HepG2 (cell line): Measurements from ENCODE around the gene LIPT1. TPM values are rescaled to one million over a fixed set of nuclear protein-coding genes. Genes with fewer than 3 reads are reported as not detected.

Experiments
- CEBPB ChIP-seq: IDR thresholded peaks from 2 replicates; pipeline ENCODE4 v1.6.1; 2011; ENCODE audit warnings: low read depth, low read length, improper control_type of control experiment, borderline replicate concordance
- ELF4 ChIP-seq: sonication (generic); formaldehyde crosslinking; IDR thresholded peaks from 2 replicates; pipeline ENCODE4 v1.5.0; 2020; ENCODE audit warnings: missing genetic modification reagents, mild to moderate bottlenecking, moderate library complexity, borderline replicate concordance
- ELK4 ChIP-seq: sonication (generic); formaldehyde crosslinking; IDR thresholded peaks from 2 replicates; pipeline ENCODE4 v1.9.0; 2021; ENCODE audit warnings: missing genetic modification reagents, borderline replicate concordance
- HNRNPK ChIP-seq: fragments of 200-400 bp; formaldehyde crosslinking; IDR thresholded peaks from 2 replicates; pipeline ENCODE4 v1.6.1; 2018; ENCODE audit warnings: low read length, low read depth, moderate library complexity, mild to moderate bottlenecking; ENCODE audit not compliant: poor library complexity, severe bottlenecking
- JDP2 ChIP-seq: sonication (generic); formaldehyde crosslinking; IDR thresholded peaks from 2 replicates; pipeline ENCODE4 v1.8.1; 2022; ENCODE audit warnings: missing genetic modification reagents, borderline replicate concordance
- MED1 ChIP-seq: sonication (generic); formaldehyde crosslinking; IDR thresholded peaks from 2 replicates; pipeline ENCODE4 v1.4.0; 2020; ENCODE audit warnings: missing genetic modification reagents
- MXD4 ChIP-seq: IDR thresholded peaks from 2 replicates; pipeline ENCODE4 v1.6.1; 2016; ENCODE audit warnings: mild to moderate bottlenecking, missing biosample characterization, missing genetic modification reagents
- REST ChIP-seq, 2 experiments: IDR thresholded peaks; 2 replicates each; pipeline ENCODE4 v1.6.1; 2011 to 2012; ENCODE audit warnings: low read length in 2 of 2, borderline replicate concordance in 1 of 2, low read depth in 1 of 2, mild to moderate bottlenecking in 1 of 2, moderate library complexity in 1 of 2
- RFX1 ChIP-seq: fragments of 450-650 bp; IDR thresholded peaks from 2 replicates; pipeline ENCODE4 v1.6.1; 2017
- RNF219 ChIP-seq: sonication (generic); formaldehyde crosslinking; IDR thresholded peaks from 2 replicates; pipeline ENCODE4 v1.5.0; 2020; ENCODE audit warnings: mild to moderate bottlenecking, missing genetic modification reagents
- SNRNP70 ChIP-seq: fragments of 200-400 bp; formaldehyde crosslinking; IDR thresholded peaks from 2 replicates; pipeline ENCODE4 v1.6.1; 2017; ENCODE audit warnings: mild to moderate bottlenecking, low read depth, low read length, moderate library complexity
- SP1 ChIP-seq, 2 experiments: fragments of 450-650 bp in 1 of 2; sonication (generic) in 1 of 2; formaldehyde crosslinking in 1 of 2; IDR thresholded peaks; 2 replicates each; pipeline versions ENCODE4 v1.4.0 to v1.6.1; 2016 to 2020; ENCODE audit warnings: missing genetic modification reagents in 1 of 2
- SSRP1 ChIP-seq: IDR thresholded peaks from 2 replicates; pipeline ENCODE4 v1.6.1; 2016; ENCODE audit warnings: control low read depth
- TARDBP ChIP-seq: sonication (generic); formaldehyde crosslinking; IDR thresholded peaks from 2 replicates; pipeline ENCODE4 v1.8.0; 2022; ENCODE audit warnings: mild to moderate bottlenecking, missing genetic modification reagents
- TBX2 ChIP-seq: sonication (generic); formaldehyde crosslinking; IDR thresholded peaks from 2 replicates; pipeline ENCODE4 v1.5.0; 2020; ENCODE audit warnings: missing genetic modification reagents, mild to moderate bottlenecking, borderline replicate concordance
- TCF7L2 ChIP-seq: IDR thresholded peaks from 2 replicates; pipeline ENCODE4 v1.6.1; 2011; ENCODE audit warnings: mild to moderate bottlenecking, low read depth, low read length, moderate library complexity
- YEATS2 ChIP-seq: sonication (generic); formaldehyde crosslinking; IDR thresholded peaks from 2 replicates; pipeline ENCODE4 v1.4.0; 2020; ENCODE audit warnings: missing genetic modification reagents, borderline replicate concordance
- ZMAT5 ChIP-seq: sonication (generic); formaldehyde crosslinking; IDR thresholded peaks from 2 replicates; pipeline ENCODE4 v1.5.0; 2020; ENCODE audit warnings: mild to moderate bottlenecking, low read depth, missing genetic modification reagents, borderline replicate concordance
- ZNF207 ChIP-seq: fragments of 450-650 bp; IDR thresholded peaks from 2 replicates; pipeline ENCODE4 v1.6.1; 2016; ENCODE audit warnings: antibody characterized with exemption, borderline replicate concordance
- ZNF263 ChIP-seq: sonication (generic); formaldehyde crosslinking; IDR thresholded peaks from 2 replicates; pipeline ENCODE4 v1.4.0; 2020; ENCODE audit warnings: missing genetic modification reagents
- ZNF451 ChIP-seq: sonication (generic); formaldehyde crosslinking; IDR thresholded peaks from 2 replicates; pipeline ENCODE4 v1.5.0; 2020; ENCODE audit warnings: mild to moderate bottlenecking, missing genetic modification reagents
- ZNF589 ChIP-seq: sonication (generic); formaldehyde crosslinking; conservative IDR thresholded peaks from 2 replicates; pipeline ENCODE4 v1.8.0; 2022; ENCODE audit warnings: mild to moderate bottlenecking, moderate library complexity, missing genetic modification reagents
- ZNF782 ChIP-seq: sonication (generic); formaldehyde crosslinking; IDR thresholded peaks from 2 replicates; pipeline ENCODE4 v1.4.0; 2020; ENCODE audit warnings: missing genetic modification reagents, mild to moderate bottlenecking, borderline replicate concordance
- ZNF816 ChIP-seq: sonication (generic); formaldehyde crosslinking; IDR thresholded peaks from 2 replicates; pipeline ENCODE4 v1.8.0; 2022; ENCODE audit warnings: missing genetic modification reagents, mild to moderate bottlenecking, borderline replicate concordance
- polyA plus RNA-seq, 8 experiments: library from polyadenylated mRNA; depleted of rRNA in 3 of 8; stranded (reverse) in 7 of 8; unstranded in 1 of 8; fragments of >200 nt; fragmentation: Illumina TruSeq in 4 of 8; extraction: Trizol in 4 of 8; gene quantifications; 2 replicates each; pipeline versions ENCODE4 v1.2.1 to v1.2.3, GENCODE V29; 2011 to 2016; ENCODE audit warnings: low read depth in 4 of 8, missing spikeins in 1 of 8, mixed read lengths in 1 of 8; ENCODE audit not compliant: insufficient read depth in 1 of 8
- total RNA-seq, 5 experiments: library from RNA; depleted of rRNA; stranded (reverse); fragments of >200 nt; fragmentation: Illumina TruSeq; extraction: Trizol; gene quantifications; 2 replicates each; pipeline ENCODE4 v1.2.3, GENCODE V29; 2016; ENCODE audit warnings: low read depth in 1 of 5

LIPT1 gene
- total and polyA plus RNA-seq, 2 of the 13 experiments (the other 11 are each of a cell fraction or from before 2014, with no cell fraction given): 8.0 to 9.6 TPM

- 0 out of 2 replicates have a peak, but pooled peaks have one; percentile 78 for TF ChIP-seq ELK4 (CRISPR knock-in tag)
- TF ChIP-seq ELF4: no peak
- TF ChIP-seq JDP2 (CRISPR knock-in tag): no peak
- no peak for TF ChIP-seq ZMAT5
- no peak for TF ChIP-seq ZNF207
- no peak for TF ChIP-seq TCF7L2
- no peak for TF ChIP-seq MXD4 (CRISPR knock-in tag)
- TF ChIP-seq TARDBP (CRISPR knock-in tag): no peak
- TF ChIP-seq SSRP1 (CRISPR knock-in tag): no peak
- TF ChIP-seq TBX2 (CRISPR knock-in tag): peak; percentile 69
- no peak for TF ChIP-seq SP1 (IDR thresholded peaks at IDR 0.05)
- TF ChIP-seq SP1 (CRISPR knock-in tag; IDR thresholded peaks at IDR 0.05): no peak
- TF ChIP-seq ZNF782 (CRISPR knock-in tag): peak; percentile 91
- TF ChIP-seq HNRNPK: no peak
- TF ChIP-seq MED1: no peak
- TF ChIP-seq SNRNP70: no peak
- no peak for TF ChIP-seq RFX1
- TF ChIP-seq REST (IDR thresholded peaks at IDR 0.05; ENCODE audit: borderline replicate concordance in 1 of 2, low read depth in 1 of 2, low read length in 2 of 2): peak in 1 of 2 experiments; percentile 45; a peak in 1 of 4 replicates
- peak; percentile 72; the same call in 1 of the 2 replicates for TF ChIP-seq ZNF263 (CRISPR knock-in tag)
- TF ChIP-seq YEATS2 (CRISPR knock-in tag): no peak
- no peak for TF ChIP-seq CEBPB
- TF ChIP-seq ZNF451: no peak; the same call in 1 of the 2 replicates
- TF ChIP-seq ZNF816 (CRISPR knock-in tag): peak; percentile 65; the same call in 1 of the 2 replicates
- TF ChIP-seq RNF219: no peak; the same call in 1 of the 2 replicates
- TF ChIP-seq ZNF589 (CRISPR knock-in tag): no peak
Measured at GRCh38 chr2:99140860-99141109, 14.0 kb upstream of the LIPT1 start (continued).
